HepG2 (cell line): ENCODE data around the gene ATP8A2.

ENCODE experiments used
- ATF2 ChIP-seq: sonication (generic); formaldehyde crosslinking; IDR thresholded peaks from 2 replicates; pipeline ENCODE4 v1.4.0; 2020; ENCODE audit warnings: missing genetic modification reagents
- CBFB ChIP-seq: sonication (generic); formaldehyde crosslinking; IDR thresholded peaks from 2 replicates; pipeline ENCODE4 v1.4.0; 2020; ENCODE audit warnings: missing genetic modification reagents
- CREB1 ChIP-seq, 2 experiments: fragments of 450-650 bp in 1 of 2; IDR thresholded peaks; 2 replicates each; pipeline ENCODE4 v1.6.1; 2016 to 2017; ENCODE audit warnings: control low read depth in 1 of 2, mild to moderate bottlenecking in 1 of 2, missing compliant biosample characterization in 1 of 2, missing genetic modification characterization in 1 of 2
- CTCF ChIP-seq: sonication (generic); formaldehyde crosslinking; IDR thresholded peaks from 2 replicates; pipeline ENCODE4 v1.5.0; 2020; ENCODE audit warnings: mild to moderate bottlenecking, missing genetic modification reagents, moderate library complexity
- FOXK2 ChIP-seq: fragments of 450-650 bp; IDR thresholded peaks from 2 replicates; pipeline ENCODE4 v1.6.1; 2016
- HNF1A ChIP-seq, 2 experiments: sonication (generic) in 1 of 2; formaldehyde crosslinking in 1 of 2; IDR thresholded peaks; 2 replicates each; pipeline versions ENCODE4 v1.4.0 to v1.6.1; 2016 to 2020; ENCODE audit warnings: borderline replicate concordance in 1 of 2, low read depth in 1 of 2, mild to moderate bottlenecking in 1 of 2, missing genetic modification reagents in 1 of 2
- IKZF5 ChIP-seq: IDR thresholded peaks from 2 replicates; pipeline ENCODE4 v1.6.1; 2018; ENCODE audit warnings: missing genetic modification reagents, mild to moderate bottlenecking, missing compliant biosample characterization
- KAT7 ChIP-seq: IDR thresholded peaks from 2 replicates; pipeline ENCODE4 v1.6.1; 2018; ENCODE audit warnings: borderline replicate concordance, missing compliant biosample characterization
- MXD1 ChIP-seq: sonication (generic); formaldehyde crosslinking; IDR thresholded peaks from 2 replicates; pipeline ENCODE4 v1.4.0; 2020; ENCODE audit warnings: mild to moderate bottlenecking, missing genetic modification reagents
- POLR2AphosphoS5 ChIP-seq: IDR thresholded peaks from 2 replicates; pipeline ENCODE4 v1.6.1; 2012; ENCODE audit warnings: low read depth, low read length
- RBAK ChIP-seq: sonication (generic); formaldehyde crosslinking; IDR thresholded peaks from 2 replicates; pipeline ENCODE4 v1.5.1; 2020; ENCODE audit warnings: mild to moderate bottlenecking, missing genetic modification reagents
- TCF7L2 ChIP-seq: IDR thresholded peaks from 2 replicates; pipeline ENCODE4 v1.6.1; 2011; ENCODE audit warnings: mild to moderate bottlenecking, low read depth, low read length, moderate library complexity
- TIGD3 ChIP-seq: sonication (generic); formaldehyde crosslinking; IDR thresholded peaks from 2 replicates; pipeline ENCODE4 v1.5.1; 2020; ENCODE audit warnings: mild to moderate bottlenecking, missing genetic modification reagents, borderline replicate concordance

GRCh38 chr13:25966086-25966485 lies 594.3 kb downstream of the ATP8A2 start:
- TF ChIP-seq KAT7 (CRISPR knock-in tag) = no peak
- TF ChIP-seq MXD1 (CRISPR knock-in tag) = no peak
- TF ChIP-seq ATF2 (CRISPR knock-in tag) = no peak
- no peak for TF ChIP-seq HNF1A (IDR thresholded peaks at IDR 0.05; ENCODE audit: low read depth)
- no peak for TF ChIP-seq HNF1A (CRISPR knock-in tag; IDR thresholded peaks at IDR 0.05; ENCODE audit: borderline replicate concordance)
- TF ChIP-seq RBAK (CRISPR knock-in tag) = no peak
- TF ChIP-seq CTCF (CRISPR knock-in tag) = no peak
- TF ChIP-seq TCF7L2 = no peak
- TF ChIP-seq POLR2AphosphoS5 = no peak
- TF ChIP-seq CREB1 (IDR thresholded peaks at IDR 0.05) = no peak
- no peak for TF ChIP-seq CREB1 (CRISPR knock-in tag; IDR thresholded peaks at IDR 0.05)
- no peak for TF ChIP-seq IKZF5 (CRISPR knock-in tag)
- no peak for TF ChIP-seq CBFB (CRISPR knock-in tag)
- no peak for TF ChIP-seq TIGD3 (CRISPR knock-in tag)
- no peak for TF ChIP-seq FOXK2
